ENCODE data around the gene C1QTNF5.

Gene C1QTNF5

GRCh38 chr11:119322360-119322739 is 18.3 kb downstream of the C1QTNF5 start:
- TF ChIP-seq, protein P1, sequence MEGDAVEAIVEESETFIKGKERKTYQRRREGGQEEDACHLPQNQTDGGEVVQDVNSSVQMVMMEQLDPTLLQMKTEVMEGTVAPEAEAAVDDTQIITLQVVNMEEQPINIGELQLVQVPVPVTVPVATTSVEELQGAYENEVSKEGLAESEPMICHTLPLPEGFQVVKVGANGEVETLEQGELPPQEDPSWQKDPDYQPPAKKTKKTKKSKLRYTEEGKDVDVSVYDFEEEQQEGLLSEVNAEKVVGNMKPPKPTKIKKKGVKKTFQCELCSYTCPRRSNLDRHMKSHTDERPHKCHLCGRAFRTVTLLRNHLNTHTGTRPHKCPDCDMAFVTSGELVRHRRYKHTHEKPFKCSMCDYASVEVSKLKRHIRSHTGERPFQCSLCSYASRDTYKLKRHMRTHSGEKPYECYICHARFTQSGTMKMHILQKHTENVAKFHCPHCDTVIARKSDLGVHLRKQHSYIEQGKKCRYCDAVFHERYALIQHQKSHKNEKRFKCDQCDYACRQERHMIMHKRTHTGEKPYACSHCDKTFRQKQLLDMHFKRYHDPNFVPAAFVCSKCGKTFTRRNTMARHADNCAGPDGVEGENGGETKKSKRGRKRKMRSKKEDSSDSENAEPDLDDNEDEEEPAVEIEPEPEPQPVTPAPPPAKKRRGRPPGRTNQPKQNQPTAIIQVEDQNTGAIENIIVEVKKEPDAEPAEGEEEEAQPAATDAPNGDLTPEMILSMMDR (IDR thresholded peaks at IDR 0.05; ENCODE audit: low read depth, low read length), result peak; percentile 7
- TF ChIP-seq POLR2A (IDR thresholded peaks at IDR 0.05; ENCODE audit: extremely low read depth, insufficient read length), result no peak
- TF ChIP-seq MAX (IDR thresholded peaks at IDR 0.05; ENCODE audit: low read depth, low read length), result no peak
- no peak for TF ChIP-seq MYC (IDR thresholded peaks at IDR 0.05; ENCODE audit: low read depth, low read length)
- H3K4me3 ChIP-seq (ENCODE audit: low read depth, low read length), result no peak overlapping the region
- peak; percentile 37 for DNase-seq (ENCODE audit: low read depth)

- peak overlapping the region; percentile 40 for H3K4me3 ChIP-seq (ENCODE audit: low read depth, low read length)
- DNase-seq (ENCODE audit: low read depth), result peak; percentile 70
- no peak for TF ChIP-seq MAX (IDR thresholded peaks at IDR 0.05; ENCODE audit: low read depth, low read length)
- peak; percentile 51 for TF ChIP-seq POLR2A (IDR thresholded peaks at IDR 0.05; ENCODE audit: extremely low read depth, insufficient read length)
- TF ChIP-seq, protein P1 (IDR thresholded peaks at IDR 0.05; ENCODE audit: low read depth, low read length), result no peak
- TF ChIP-seq MYC (IDR thresholded peaks at IDR 0.05; ENCODE audit: low read depth, low read length), result no peak
These were observed 19.7 kb downstream of the C1QTNF5 start for GRCh38 chr11:119320776-119321524.

DNA sequence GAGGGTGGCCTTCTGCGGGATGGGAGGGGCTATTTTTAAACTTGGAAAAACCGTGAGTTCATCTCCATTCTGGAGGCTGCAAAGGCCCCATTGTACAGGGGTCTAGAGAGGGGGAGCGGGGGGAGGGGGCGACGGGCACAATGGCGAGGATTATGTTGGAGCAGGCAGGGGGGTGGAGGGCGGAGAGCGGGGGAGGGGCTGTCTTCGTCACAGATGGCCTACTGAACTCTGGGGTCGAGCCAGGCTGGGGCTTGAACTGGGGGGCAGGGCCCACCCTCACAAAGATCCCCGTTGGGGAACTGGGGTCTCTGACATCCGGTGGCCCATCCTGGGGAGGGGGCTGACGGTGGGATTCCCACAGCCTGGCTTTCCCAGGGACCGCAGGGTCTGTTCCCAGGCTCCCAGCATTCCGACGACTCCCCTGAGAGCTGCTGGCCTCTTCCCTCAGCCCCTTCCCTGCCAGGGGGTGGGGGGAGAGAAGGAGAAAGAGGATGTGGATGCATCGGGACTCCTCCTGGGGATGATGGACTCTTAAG is 20.4 kb downstream of the C1QTNF5 start:
- DNase-seq (ENCODE audit: low read depth), result peak; percentile 14
- TF ChIP-seq POLR2A (IDR thresholded peaks at IDR 0.05; ENCODE audit: extremely low read depth, insufficient read length) (no peak), MYC (IDR thresholded peaks at IDR 0.05; ENCODE audit: low read depth, low read length) (no peak), MAX (IDR thresholded peaks at IDR 0.05; ENCODE audit: low read depth, low read length) (no peak)
- TF ChIP-seq, protein P1 (IDR thresholded peaks at IDR 0.05; ENCODE audit: low read depth, low read length), result no peak
- no peak overlapping the region for H3K4me3 ChIP-seq (ENCODE audit: low read depth, low read length)

DNA sequence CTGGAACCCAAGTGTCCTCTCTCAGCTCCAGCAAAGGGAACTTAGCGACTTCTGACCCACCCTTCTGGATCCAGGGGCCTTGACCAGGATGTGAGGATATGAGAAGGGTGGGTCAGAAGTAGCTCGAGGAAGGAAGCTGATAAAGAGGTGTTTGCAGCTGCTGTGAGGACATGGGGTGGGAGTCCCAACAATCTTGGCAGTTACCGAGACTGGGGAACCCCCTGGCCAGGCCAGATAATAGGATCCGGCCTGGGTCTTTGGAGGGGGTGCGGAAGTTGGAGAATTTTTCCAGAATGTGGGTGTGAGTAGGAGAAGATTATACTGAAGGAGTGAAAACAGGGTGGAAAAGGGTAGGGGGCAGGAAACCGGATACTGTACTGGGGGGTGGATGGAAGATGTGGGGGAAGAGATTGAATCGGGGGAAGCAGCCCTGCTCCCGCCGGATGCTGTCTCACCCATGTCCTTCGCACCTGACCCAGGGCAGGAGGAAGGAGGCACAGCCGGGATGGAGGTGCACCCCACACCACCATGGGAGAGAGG is 20.9 kb downstream of the C1QTNF5 start:
- DNase-seq (ENCODE audit: low read depth), result peak; percentile 8
- H3K4me3 ChIP-seq (ENCODE audit: low read depth, low read length), result no peak overlapping the region
- TF ChIP-seq POLR2A (IDR thresholded peaks at IDR 0.05; ENCODE audit: extremely low read depth, insufficient read length) (no peak), MAX (IDR thresholded peaks at IDR 0.05; ENCODE audit: low read depth, low read length) (no peak), MYC (IDR thresholded peaks at IDR 0.05; ENCODE audit: low read depth, low read length) (no peak)
- TF ChIP-seq, protein P1 (IDR thresholded peaks at IDR 0.05; ENCODE audit: low read depth, low read length), result no peak

DNA sequence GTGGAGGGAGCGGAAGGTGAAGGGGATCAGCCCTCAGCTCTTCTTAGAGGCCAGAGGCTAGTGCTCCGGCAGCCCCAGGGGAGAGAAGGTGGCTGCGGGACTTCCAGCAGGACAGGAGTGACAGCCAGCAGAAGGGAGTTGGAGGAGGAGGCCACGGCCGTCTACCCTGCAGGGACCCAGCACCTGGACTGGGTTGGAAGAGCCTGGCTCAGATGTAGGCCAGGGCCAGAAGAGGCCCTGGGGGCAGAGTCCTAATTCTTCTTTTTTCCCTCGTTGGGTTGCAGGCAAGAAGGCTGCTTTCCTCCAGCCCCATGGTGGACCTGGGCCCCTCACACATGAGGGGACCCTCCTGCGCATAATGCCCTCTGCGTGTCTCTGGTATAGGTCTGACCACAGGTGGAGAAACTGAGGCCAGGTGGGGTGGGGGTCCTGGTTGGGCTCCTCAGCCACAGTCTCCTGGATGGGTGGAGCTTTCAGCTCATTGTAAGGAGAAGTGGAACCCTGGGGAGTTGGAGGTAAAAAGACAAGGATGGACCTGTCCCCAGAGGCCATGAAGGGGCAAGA is 21.5 kb downstream of the C1QTNF5 start:
- TF ChIP-seq, protein P1 (IDR thresholded peaks at IDR 0.05; ENCODE audit: low read depth, low read length), result no peak
- TF ChIP-seq MYC (IDR thresholded peaks at IDR 0.05; ENCODE audit: low read depth, low read length) (no peak), POLR2A (IDR thresholded peaks at IDR 0.05; ENCODE audit: extremely low read depth, insufficient read length) (no peak), MAX (IDR thresholded peaks at IDR 0.05; ENCODE audit: low read depth, low read length) (no peak)
- no peak for DNase-seq (ENCODE audit: low read depth)
- H3K4me3 ChIP-seq (ENCODE audit: low read depth, low read length), result no peak overlapping the region
